Transverse colon (tissue), 4 donors: Measurements from ENCODE around the gene FAM153A.
"Not testable (repeated sequence)": the region's sequence is repeated elsewhere in the genome, so short reads cannot be mapped to it uniquely, and the experiment has no call there.

ENCODE experiments used
- CTCF ChIP-seq, 5 experiments: fragments of 200-600 bp in 3 of 5; fragments of 450-650 bp in 2 of 5; sonication (generic) in 3 of 5; IDR thresholded peaks; 1 replicate in 2 of 5; 2 replicates in 3 of 5; pipeline ENCODE4 v1.5.1; 2016 to 2017; ENCODE audit warnings: antibody characterized with exemption in 5 of 5, inconsistent platforms in 3 of 5, mild to moderate bottlenecking in 2 of 5, moderate library complexity in 1 of 5
- POLR2A ChIP-seq: fragments of 450-650 bp; IDR thresholded peaks from one replicate; pipeline ENCODE4 v1.6.1; 2016; ENCODE audit warnings: antibody characterized with exemption, mild to moderate bottlenecking, moderate library complexity
- POLR2AphosphoS5 ChIP-seq, 3 donors: sonication (generic); formaldehyde crosslinking; IDR thresholded peaks; one replicate each; pipeline ENCODE4 v1.6.1; 2016; ENCODE audit warnings: antibody characterized with exemption in 3 of 3

GRCh38 chr5:177723831-177724485, 58.7 kb downstream of the FAM153A start:
- not testable (repeated sequence) for TF ChIP-seq POLR2A; CTCF (IDR thresholded peaks at IDR 0.05); POLR2AphosphoS5 (IDR thresholded peaks at IDR 0.05)
